ENCODE measurements around the gene KRTAP2-4.
"Not testable (repeated sequence)": the region's sequence is repeated elsewhere in the genome, so short reads cannot be mapped to it uniquely, and the experiment has no call there.

DNA sequence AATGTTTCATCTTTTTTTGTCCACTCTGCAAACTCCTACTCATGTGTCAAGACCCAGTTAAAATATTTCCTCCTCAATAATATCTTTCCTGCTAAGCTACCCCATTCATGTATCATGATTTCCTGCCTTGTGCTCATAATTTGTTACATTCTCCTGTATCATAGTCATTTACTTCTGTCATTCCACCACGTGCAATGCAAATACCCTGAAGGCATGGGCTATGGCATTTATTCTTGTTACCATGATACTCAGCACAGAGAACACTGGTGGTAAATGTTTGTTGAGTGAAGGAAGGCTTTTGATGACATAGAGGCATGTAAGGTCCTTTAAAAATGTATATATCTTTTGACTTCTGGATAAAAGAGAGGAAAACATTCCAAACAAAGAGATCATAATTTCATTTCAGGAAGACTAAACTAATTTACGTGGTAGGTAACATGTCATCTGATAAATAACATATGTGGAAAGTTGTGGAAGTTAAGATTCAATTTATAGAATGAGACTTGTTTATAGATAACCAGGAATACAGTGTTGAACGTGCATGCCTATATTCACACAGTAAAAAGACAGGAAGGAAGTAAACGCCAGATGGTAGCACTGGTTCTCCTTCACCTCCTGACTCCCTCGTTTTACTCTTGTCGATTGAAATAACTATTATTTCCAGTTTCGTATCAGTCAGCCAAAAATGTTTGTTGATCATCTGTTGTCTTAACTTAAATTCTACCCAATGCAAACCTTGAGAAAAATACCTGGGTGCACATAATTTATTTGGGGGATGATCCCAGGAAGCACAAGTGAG is 34.2 kb upstream of the KRTAP2-4 start:
- TF ChIP-seq CTCF (conservative IDR thresholded peaks at IDR 0.05 in 1 of 2, IDR thresholded peaks at IDR 0.05 in 1 of 2; ENCODE audit: extremely low read depth in 1 of 2, insufficient read depth in 1 of 2, low read depth in 1 of 2, low read length in 2 of 2); EZH2 (IDR thresholded peaks at IDR 0.05; ENCODE audit: borderline replicate concordance, low read length): not testable (repeated sequence)

All from mammary epithelial cell (primary cell).